ENCODE data around the gene PLEKHG2. TPM values are rescaled to one million over a fixed set of nuclear protein-coding genes. Genes with fewer than 3 reads are reported as not detected.
A peak's percentile ranks its signal among the peaks of the same experiment; 100 is the strongest.

Gene PLEKHG2, protein sequence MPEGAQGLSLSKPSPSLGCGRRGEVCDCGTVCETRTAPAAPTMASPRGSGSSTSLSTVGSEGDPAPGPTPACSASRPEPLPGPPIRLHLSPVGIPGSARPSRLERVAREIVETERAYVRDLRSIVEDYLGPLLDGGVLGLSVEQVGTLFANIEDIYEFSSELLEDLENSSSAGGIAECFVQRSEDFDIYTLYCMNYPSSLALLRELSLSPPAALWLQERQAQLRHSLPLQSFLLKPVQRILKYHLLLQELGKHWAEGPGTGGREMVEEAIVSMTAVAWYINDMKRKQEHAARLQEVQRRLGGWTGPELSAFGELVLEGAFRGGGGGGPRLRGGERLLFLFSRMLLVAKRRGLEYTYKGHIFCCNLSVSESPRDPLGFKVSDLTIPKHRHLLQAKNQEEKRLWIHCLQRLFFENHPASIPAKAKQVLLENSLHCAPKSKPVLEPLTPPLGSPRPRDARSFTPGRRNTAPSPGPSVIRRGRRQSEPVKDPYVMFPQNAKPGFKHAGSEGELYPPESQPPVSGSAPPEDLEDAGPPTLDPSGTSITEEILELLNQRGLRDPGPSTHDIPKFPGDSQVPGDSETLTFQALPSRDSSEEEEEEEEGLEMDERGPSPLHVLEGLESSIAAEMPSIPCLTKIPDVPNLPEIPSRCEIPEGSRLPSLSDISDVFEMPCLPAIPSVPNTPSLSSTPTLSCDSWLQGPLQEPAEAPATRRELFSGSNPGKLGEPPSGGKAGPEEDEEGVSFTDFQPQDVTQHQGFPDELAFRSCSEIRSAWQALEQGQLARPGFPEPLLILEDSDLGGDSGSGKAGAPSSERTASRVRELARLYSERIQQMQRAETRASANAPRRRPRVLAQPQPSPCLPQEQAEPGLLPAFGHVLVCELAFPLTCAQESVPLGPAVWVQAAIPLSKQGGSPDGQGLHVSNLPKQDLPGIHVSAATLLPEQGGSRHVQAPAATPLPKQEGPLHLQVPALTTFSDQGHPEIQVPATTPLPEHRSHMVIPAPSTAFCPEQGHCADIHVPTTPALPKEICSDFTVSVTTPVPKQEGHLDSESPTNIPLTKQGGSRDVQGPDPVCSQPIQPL (N-terminal part only)
- total RNA-seq, result 10 to 100 TPM in 8 of 9 donors, 1 to 10 TPM in 1; 9.6 to 23.4 (median 17.8) TPM
- polyA plus RNA-seq, result 10 to 100 TPM in 2 of 3 donors, 1 to 10 TPM in 1; 3.6 to 44.8 (median 16.3) TPM
- long read RNA-seq, donor 1, partial matches to known transcripts, result 0 of 1 reads
- long read RNA-seq, donor 1, other reads (novel, unspliced or antisense), result 0 of 1 reads
- long read RNA-seq, donor 2, partial matches to known transcripts, result 271 of 1,471 reads
- long read RNA-seq, donor 2, other reads (novel, unspliced or antisense), result 1,200 of 1,471 reads
- long read RNA-seq, donor 3, result 0 reads
- long read RNA-seq, donor 4, partial matches to known transcripts, result 0 of 1 reads
- long read RNA-seq, donor 4, other reads (novel, unspliced or antisense), result 1 of 1 reads
- long read RNA-seq, donor 5, partial matches to known transcripts, result 2 of 2 reads
- long read RNA-seq, donor 5, other reads (novel, unspliced or antisense), result 0 of 2 reads
- long read RNA-seq, donor 6, partial matches to known transcripts, result 0 of 1 reads
- long read RNA-seq, donor 6, other reads (novel, unspliced or antisense), result 1 of 1 reads
- long read RNA-seq, donor 7, result 0 reads
- long read RNA-seq, donor 8, partial matches to known transcripts, result 2,936 of 3,185 reads
- long read RNA-seq, donor 8, other reads (novel, unspliced or antisense), result 248 of 3,185 reads
- long read RNA-seq, donor 9, partial matches to known transcripts, result 2,304 of 2,444 reads
- long read RNA-seq, donor 9, other reads (novel, unspliced or antisense), result 139 of 2,444 reads
- long read RNA-seq, donor 10, result 0 reads

DNA sequence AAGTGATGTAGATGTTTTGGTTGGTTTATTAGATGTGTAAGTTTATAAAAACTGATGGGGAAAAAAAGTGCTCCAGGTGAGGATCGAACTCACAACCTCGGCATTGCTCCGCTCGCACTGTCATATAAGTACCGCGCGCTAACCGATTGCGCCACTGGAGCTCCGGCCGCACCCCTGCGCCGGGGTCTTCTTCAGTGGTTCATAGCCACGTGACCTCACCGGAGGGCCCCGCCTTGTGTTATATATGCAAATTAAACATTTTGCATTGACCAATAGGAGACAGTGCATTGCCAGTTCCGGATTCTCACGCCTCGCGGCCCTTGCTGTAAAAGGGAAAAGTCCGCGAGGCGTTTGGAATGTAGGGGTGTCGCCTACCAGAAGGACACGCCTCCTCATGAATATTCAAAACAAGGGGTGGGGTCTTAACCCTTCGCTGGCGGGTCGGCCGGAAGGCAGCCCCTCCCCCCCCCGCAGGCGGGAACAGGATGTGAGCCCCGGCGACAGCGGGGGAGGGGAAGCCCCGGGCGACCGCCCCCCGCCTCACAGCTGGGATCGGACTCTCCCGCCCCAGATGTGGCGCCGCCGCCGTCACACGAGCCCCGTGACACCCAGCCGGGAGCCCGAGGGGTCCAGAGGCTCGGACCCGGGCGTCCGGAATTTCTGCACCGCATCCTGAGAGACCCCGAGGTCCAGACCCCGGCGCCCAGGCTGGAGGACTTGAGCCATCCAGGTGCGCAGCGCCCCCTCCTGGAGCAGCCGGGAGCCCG, at the start of gene PLEKHG2:
TSS of gene PLEKHG2 (plus strand) at position 570 of the 767 bp plus-strand sequence. CDS start 1,418 bp downstream, outside the sequence.
- H3K27ac ChIP-seq, result peak within 1 kb of the TSS; percentile 89 to 96 (median 93)
- intact Hi-C loops (cut with DNase I), result no loop called here
- WGBS, 4 donors, result 0 to 1% (median 0%) methylated on average over 25 to 60 of the region's 60 CpGs
- no peaks in the 10 kb centered on the region for H3K27me3 ChIP-seq
- no peaks in the 10 kb centered on the region for H3K9me3 ChIP-seq (replicated peaks in 1 of 3)
- DNase-seq, result peak; percentile 92 to 99 (median 98)
- TF ChIP-seq, protein P1, sequence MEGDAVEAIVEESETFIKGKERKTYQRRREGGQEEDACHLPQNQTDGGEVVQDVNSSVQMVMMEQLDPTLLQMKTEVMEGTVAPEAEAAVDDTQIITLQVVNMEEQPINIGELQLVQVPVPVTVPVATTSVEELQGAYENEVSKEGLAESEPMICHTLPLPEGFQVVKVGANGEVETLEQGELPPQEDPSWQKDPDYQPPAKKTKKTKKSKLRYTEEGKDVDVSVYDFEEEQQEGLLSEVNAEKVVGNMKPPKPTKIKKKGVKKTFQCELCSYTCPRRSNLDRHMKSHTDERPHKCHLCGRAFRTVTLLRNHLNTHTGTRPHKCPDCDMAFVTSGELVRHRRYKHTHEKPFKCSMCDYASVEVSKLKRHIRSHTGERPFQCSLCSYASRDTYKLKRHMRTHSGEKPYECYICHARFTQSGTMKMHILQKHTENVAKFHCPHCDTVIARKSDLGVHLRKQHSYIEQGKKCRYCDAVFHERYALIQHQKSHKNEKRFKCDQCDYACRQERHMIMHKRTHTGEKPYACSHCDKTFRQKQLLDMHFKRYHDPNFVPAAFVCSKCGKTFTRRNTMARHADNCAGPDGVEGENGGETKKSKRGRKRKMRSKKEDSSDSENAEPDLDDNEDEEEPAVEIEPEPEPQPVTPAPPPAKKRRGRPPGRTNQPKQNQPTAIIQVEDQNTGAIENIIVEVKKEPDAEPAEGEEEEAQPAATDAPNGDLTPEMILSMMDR (IDR thresholded peaks at IDR 0.05), result peak; percentile 70 to 78 (median 78)
- peak; percentile 89 to 97 for TF ChIP-seq POLR2A (IDR thresholded peaks at IDR 0.05)
- H3K4me3 ChIP-seq, result peak within 1 kb of the TSS in 3 of 4 donors; percentile 60 to 95 (median 74)
- peaks cover 0 to 16% of the 10 kb centered on the region in 2 donors for H3K36me3 ChIP-seq (replicated peaks in 1 of 2)
- peaks cover 8 to 24% of the 10 kb centered on the region in 2 donors for H3K4me1 ChIP-seq (replicated peaks in 1 of 2)

DNA sequence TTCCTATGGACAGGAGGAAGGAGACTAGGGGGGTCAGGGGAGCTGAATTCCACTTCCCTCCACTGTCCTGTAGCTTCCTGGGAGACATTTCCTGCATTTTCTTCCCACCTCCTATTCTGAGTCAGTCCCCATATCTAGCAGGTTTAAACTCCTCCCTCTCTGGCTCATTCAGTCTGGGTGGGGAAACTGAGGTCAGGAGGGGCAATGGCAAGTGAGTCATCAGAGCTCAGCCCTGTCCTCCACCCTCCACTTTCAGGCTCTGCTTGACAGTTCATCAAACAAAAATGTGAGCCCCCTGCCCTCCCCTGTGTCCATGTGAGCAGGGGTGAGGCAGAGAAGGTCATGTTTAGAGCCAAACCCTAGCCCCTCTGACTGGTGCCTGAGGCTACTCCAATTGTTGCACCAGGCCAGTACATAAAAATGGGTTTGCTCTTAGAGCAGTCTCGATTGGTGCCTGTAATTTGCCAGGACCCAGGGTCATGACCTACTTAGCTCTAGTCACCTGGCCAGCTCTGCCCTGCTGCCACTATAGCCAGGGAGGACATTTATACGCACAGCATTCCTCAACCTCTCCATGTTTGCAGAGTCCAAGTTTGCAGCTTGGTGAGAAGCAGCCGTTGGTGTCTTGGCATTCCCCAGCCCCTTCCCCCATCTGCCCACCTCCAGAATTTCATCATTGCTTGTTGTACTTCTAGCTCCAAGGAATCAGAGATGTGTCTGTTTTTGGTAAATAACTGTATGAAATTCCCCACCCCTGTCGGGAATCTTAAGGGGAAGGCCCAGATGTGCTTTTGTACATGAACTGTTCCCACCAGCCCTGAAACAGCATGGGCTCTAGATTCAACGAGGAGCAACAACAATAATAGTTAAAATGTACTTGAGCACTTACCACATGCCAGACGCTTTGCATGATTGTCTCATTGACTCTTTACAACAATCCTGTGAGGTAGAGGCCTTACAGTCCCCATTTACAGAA, 49.5 kb upstream of the PLEKHG2 start:
- H3K27me3 ChIP-seq, result no peaks in the 10 kb centered on the region
- peaks cover 12 to 26% of the 10 kb centered on the region in 2 donors for H3K4me1 ChIP-seq (replicated peaks in 1 of 2)
- TF ChIP-seq, protein P1 (IDR thresholded peaks at IDR 0.05), result no peak
- TF ChIP-seq POLR2A (IDR thresholded peaks at IDR 0.05), result no peak
- intact Hi-C loops (cut with DNase I), result no loop called here
- H3K9me3 ChIP-seq (replicated peaks in 1 of 3), result no peaks in the 10 kb centered on the region
- H3K36me3 ChIP-seq (replicated peaks in 1 of 2), result peaks cover 0 to 43% of the 10 kb centered on the region in 2 donors
- 47 to 62% (median 56%) methylated on average over 6 of the region's 6 CpGs for WGBS, 4 donors
- no peak overlapping the region for H3K4me3 ChIP-seq
- peak in 2 of 7 donors; percentile 37 to 39 for DNase-seq
- peak overlapping the region in 4 of 5 donors; percentile 14 to 73 (median 62) for H3K27ac ChIP-seq
